Neural cell (in vitro differentiated cells): Measurements from ENCODE around the gene CAPN13.

Experiments used
- EZH2 ChIP-seq: fragments of 200-600, 300-800 bp; shearing (Covaris generic), sonication (generic); IDR thresholded peaks from 2 replicates; pipeline ENCODE4 v1.6.1; 2014; ENCODE audit warnings: antibody characterized with exemption, low read length, borderline replicate concordance, mild to moderate bottlenecking; ENCODE audit not compliant: insufficient read depth, poor library complexity, severe bottlenecking
- TAF1 ChIP-seq: IDR thresholded peaks from 2 replicates; pipeline ENCODE4 v1.6.1; 2012; ENCODE audit warnings: low read depth
- TF ChIP-seq, protein P1 (sequence below): fragments of 450-650 bp; IDR thresholded peaks from 2 replicates; pipeline ENCODE4 v1.5.1; 2014; ENCODE audit warnings: antibody characterized with exemption, mild to moderate bottlenecking, moderate library complexity; ENCODE audit not compliant: poor library complexity, severe bottlenecking

DNA sequence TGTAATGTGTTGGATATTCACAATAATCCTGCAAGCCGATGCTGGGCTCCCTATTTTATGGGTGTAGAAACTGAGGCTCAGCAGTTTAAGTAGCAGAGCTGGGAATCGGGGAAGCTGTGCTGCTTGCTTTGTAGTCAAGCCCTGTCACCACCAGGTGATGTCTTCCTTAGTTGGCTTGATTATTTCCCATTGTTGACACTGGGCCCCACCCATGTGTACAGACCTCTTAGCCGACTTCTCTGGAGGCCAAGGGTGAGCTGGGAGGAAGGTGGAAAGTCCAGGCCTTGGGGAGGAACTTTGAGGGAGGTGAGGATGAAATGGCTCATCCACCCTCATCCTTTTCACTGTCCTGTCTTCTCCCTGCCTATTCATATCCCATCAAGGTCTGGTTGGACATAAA, 60.0 kb downstream of the CAPN13 start:
- TF ChIP-seq TAF1 (no peak), EZH2 (no peak)
- TF ChIP-seq, protein P1, sequence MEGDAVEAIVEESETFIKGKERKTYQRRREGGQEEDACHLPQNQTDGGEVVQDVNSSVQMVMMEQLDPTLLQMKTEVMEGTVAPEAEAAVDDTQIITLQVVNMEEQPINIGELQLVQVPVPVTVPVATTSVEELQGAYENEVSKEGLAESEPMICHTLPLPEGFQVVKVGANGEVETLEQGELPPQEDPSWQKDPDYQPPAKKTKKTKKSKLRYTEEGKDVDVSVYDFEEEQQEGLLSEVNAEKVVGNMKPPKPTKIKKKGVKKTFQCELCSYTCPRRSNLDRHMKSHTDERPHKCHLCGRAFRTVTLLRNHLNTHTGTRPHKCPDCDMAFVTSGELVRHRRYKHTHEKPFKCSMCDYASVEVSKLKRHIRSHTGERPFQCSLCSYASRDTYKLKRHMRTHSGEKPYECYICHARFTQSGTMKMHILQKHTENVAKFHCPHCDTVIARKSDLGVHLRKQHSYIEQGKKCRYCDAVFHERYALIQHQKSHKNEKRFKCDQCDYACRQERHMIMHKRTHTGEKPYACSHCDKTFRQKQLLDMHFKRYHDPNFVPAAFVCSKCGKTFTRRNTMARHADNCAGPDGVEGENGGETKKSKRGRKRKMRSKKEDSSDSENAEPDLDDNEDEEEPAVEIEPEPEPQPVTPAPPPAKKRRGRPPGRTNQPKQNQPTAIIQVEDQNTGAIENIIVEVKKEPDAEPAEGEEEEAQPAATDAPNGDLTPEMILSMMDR = no peak
